IMR-90 (cell line): ENCODE data around the gene POLR3B. TPM values are rescaled to one million over a fixed set of nuclear protein-coding genes. Genes with fewer than 3 reads are reported as not detected.

ENCODE experiments used
- ATAC-seq: fragments of 200-7000 bp; cut with Tn5 transposase; 2 replicates; pipeline ENCODE4 v1.9.1; 2020; ENCODE audit warnings: low read depth, mild to moderate bottlenecking, moderate library complexity
- BruUV-seq: library from RNA; stranded (reverse); fragments of 400-500 nt; replicated peaks from 2 replicates; lab custom pipeline; 2021; lab: Mats Ljungman, UMichigan
- CTCF ChIA-PET: fragments of 300-600 bp; formaldehyde crosslinking; extraction: SDS; loops from one replicate; lab custom pipeline; 2021; ENCODE audit warnings: antibody characterized with exemption; lab: Yijun Ruan, JAX
- POLR2A ChIA-PET: fragments of 300-600 bp; sonication (Branson Sonifier 250); formaldehyde crosslinking; loops from one replicate; lab custom pipeline; 2022; ENCODE audit warnings: antibody characterized with exemption; ENCODE audit not compliant: unreplicated experiment; lab: Charles Lee
- DNase-seq: peaks from one replicate; pipeline ENCODE4 v3.0.0; 2013
- H2AFZ ChIP-seq: replicated peaks from 2 replicates; pipeline ENCODE3; 2013; ENCODE audit warnings: low read length, mild to moderate bottlenecking; ENCODE audit not compliant: poor library complexity
- H2AK5ac ChIP-seq: 2 replicates; pipeline ENCODE4 v1.6.1; 2013; ENCODE audit warnings: low read depth, low read length, inconsistent platforms
- H2AK9ac ChIP-seq: replicated peaks from 2 replicates; pipeline ENCODE3; 2013; ENCODE audit warnings: mild to moderate bottlenecking, low read depth, low read length, moderate library complexity; ENCODE audit not compliant: poor library complexity
- H2BK120ac ChIP-seq: 2 replicates; pipeline ENCODE4 v1.6.1; 2013; ENCODE audit warnings: low read depth, low read length, inconsistent platforms
- H2BK15ac ChIP-seq: 3 replicates; pipeline ENCODE4 v1.6.1; 2013; ENCODE audit warnings: low read depth, low read length, inconsistent platforms
- H2BK20ac ChIP-seq: 2 replicates; pipeline ENCODE4 v1.6.1; 2013; ENCODE audit warnings: low read depth, mild to moderate bottlenecking, inconsistent platforms, low read length, moderate library complexity
- H2BK5ac ChIP-seq: 2 replicates; pipeline ENCODE4 v1.6.1; 2013; ENCODE audit warnings: mild to moderate bottlenecking, low read depth, low read length, inconsistent platforms; ENCODE audit not compliant: poor library complexity, severe bottlenecking
- H3K14ac ChIP-seq: replicated peaks from 2 replicates; pipeline ENCODE4 v1.6.1; 2013; ENCODE audit warnings: low read depth, low read length, inconsistent platforms
- H3K18ac ChIP-seq: 2 replicates; pipeline ENCODE4 v1.6.1; 2013; ENCODE audit warnings: low read depth, low read length, control low read depth
- H3K23ac ChIP-seq: 2 replicates; pipeline ENCODE4 v1.6.1; 2013; ENCODE audit warnings: low read depth, low read length, inconsistent platforms
- H3K27ac ChIP-seq: 2 replicates; pipeline ENCODE4 v1.5.1; 2013; ENCODE audit warnings: mild to moderate bottlenecking, control low read depth, low read length; ENCODE audit not compliant: insufficient read depth
- H3K27me3 ChIP-seq: 2 replicates; pipeline ENCODE4 v1.6.1; 2013; ENCODE audit warnings: low read length; ENCODE audit not compliant: control insufficient read depth, insufficient read depth
- H3K36me3 ChIP-seq: 2 replicates; pipeline ENCODE4 v1.6.1; 2013; ENCODE audit warnings: low read length, mixed read lengths; ENCODE audit not compliant: control insufficient read depth, insufficient read depth
- H3K4ac ChIP-seq: 2 replicates; pipeline ENCODE4 v1.6.1; 2013; ENCODE audit warnings: low read depth, low read length, inconsistent platforms
- H3K4me1 ChIP-seq: 2 replicates; pipeline ENCODE4 v1.6.1; 2013; ENCODE audit warnings: low read length, mixed read lengths; ENCODE audit not compliant: control insufficient read depth, insufficient read depth
- H3K4me2 ChIP-seq: 2 replicates; pipeline ENCODE4 v1.6.1; 2013; ENCODE audit warnings: low read depth, mild to moderate bottlenecking, control low read depth, low read length, moderate library complexity
- H3K4me3 ChIP-seq: 2 replicates; pipeline ENCODE4 v1.5.1; 2013; ENCODE audit warnings: low read depth, mild to moderate bottlenecking, control low read depth, low read length, moderate library complexity; ENCODE audit not compliant: insufficient read depth
- H3K56ac ChIP-seq: 2 replicates; pipeline ENCODE4 v1.6.1; 2013; ENCODE audit warnings: low read length, inconsistent platforms; ENCODE audit not compliant: insufficient read depth; ENCODE audit errors: extremely low read depth
- H3K79me1 ChIP-seq, 2 experiments: 2 replicates each; pipeline ENCODE4 v1.6.1; 2013; ENCODE audit warnings: low read length in 2 of 2, inconsistent platforms in 1 of 2, low read depth in 1 of 2
- H3K9ac ChIP-seq: 2 replicates; pipeline ENCODE4 v1.6.1; 2013; ENCODE audit warnings: low read depth, low read length, control low read depth
- H3K9me1 ChIP-seq: 2 replicates; pipeline ENCODE4 v1.6.1; 2013; ENCODE audit warnings: low read length, inconsistent platforms; ENCODE audit not compliant: insufficient read depth
- H3K9me3 ChIP-seq: 2 replicates; pipeline ENCODE4 v1.6.1; 2013; ENCODE audit warnings: low read length; ENCODE audit not compliant: control insufficient read depth, insufficient read depth
- H4K20me1 ChIP-seq: 2 replicates; pipeline ENCODE4 v1.6.1; 2013; ENCODE audit warnings: low read length, inconsistent platforms; ENCODE audit not compliant: insufficient read depth
- H4K5ac ChIP-seq: 2 replicates; pipeline ENCODE4 v1.6.1; 2013; ENCODE audit warnings: mild to moderate bottlenecking, low read depth, low read length, control low read depth
- H4K8ac ChIP-seq, 2 experiments: 2 replicates each; pipeline ENCODE4 v1.6.1; 2013; ENCODE audit warnings: low read depth in 2 of 2, low read length in 2 of 2, control low read depth in 1 of 2, inconsistent platforms in 1 of 2
- H4K91ac ChIP-seq: 2 replicates; pipeline ENCODE4 v1.6.1; 2013; ENCODE audit warnings: low read depth, low read length, inconsistent platforms; ENCODE audit not compliant: insufficient read depth
- BHLHE40 ChIP-seq: fragments of 150-350 bp; IDR thresholded peaks from 2 replicates; pipeline ENCODE4 v1.6.1; 2016; ENCODE audit warnings: mild to moderate bottlenecking, low read depth, low read length
- CTCF ChIP-seq: conservative IDR thresholded peaks from 2 replicates; pipeline ENCODE4 v1.5.1; 2012; ENCODE audit warnings: mild to moderate bottlenecking, low read depth, low read length, improper control_type of control experiment
- FOS ChIP-seq: fragments of 150-350 bp; IDR thresholded peaks from 2 replicates; pipeline ENCODE4 v1.6.1; 2016; ENCODE audit warnings: low read depth, low read length
- MAFK ChIP-seq: IDR thresholded peaks from 2 replicates; pipeline ENCODE4 v1.6.1; 2012; ENCODE audit warnings: low read depth, low read length, improper control_type of control experiment
- MAZ ChIP-seq: IDR thresholded peaks from 2 replicates; pipeline ENCODE4 v1.6.1; 2012; ENCODE audit warnings: low read depth, mild to moderate bottlenecking, low read length, improper control_type of control experiment, moderate library complexity, borderline replicate concordance
- MXI1 ChIP-seq: IDR thresholded peaks from 2 replicates; pipeline ENCODE4 v1.6.1; 2012; ENCODE audit warnings: low read depth, mild to moderate bottlenecking, low read length, moderate library complexity, borderline replicate concordance
- NFE2L2 ChIP-seq: fragments of 150-350 bp; IDR thresholded peaks from 2 replicates; pipeline ENCODE4 v1.6.1; 2016; ENCODE audit warnings: low read depth, mild to moderate bottlenecking, low read length
- POLR2A ChIP-seq: IDR thresholded peaks from 2 replicates; pipeline ENCODE4 v1.6.1; 2012; ENCODE audit warnings: mild to moderate bottlenecking, low read depth, low read length
- RAD21 ChIP-seq: IDR thresholded peaks from 2 replicates; pipeline ENCODE4 v1.6.1; 2012; ENCODE audit warnings: low read length, improper control_type of control experiment
- RCOR1 ChIP-seq: IDR thresholded peaks from 2 replicates; pipeline ENCODE4 v1.6.1; 2012; ENCODE audit warnings: mild to moderate bottlenecking, low read length, improper control_type of control experiment; ENCODE audit not compliant: insufficient replicate concordance
- RFX5 ChIP-seq: IDR thresholded peaks from 2 replicates; pipeline ENCODE4 v1.8.0; 2012; ENCODE audit warnings: low read depth, mild to moderate bottlenecking, low read length, moderate library complexity
- USF2 ChIP-seq: fragments of 150-350 bp; IDR thresholded peaks from 2 replicates; pipeline ENCODE4 v1.6.1; 2017; ENCODE audit warnings: mild to moderate bottlenecking, antibody characterized with exemption, low read length, low read depth
- WGBS, 2 experiments: methylation state at CpG; one replicate each; pipeline versions ENCODE4 v1.1.5 to v1.1.7; 2013; ENCODE audit warnings: missing lambda C conversion rate in 2 of 2; ENCODE audit not compliant: insufficient read length in 1 of 2; ENCODE audit errors: extremely low coverage in 2 of 2; 5-methylcytosine and 5-hydroxymethylcytosine counted together
- dilution Hi-C: fragments of 300-500 bp; cut with HindIII; formaldehyde crosslinking; loops from one replicate; pipeline ENCODE4 v1.14.3; 2018; ENCODE audit warnings: low sequenced_read_pairs; ENCODE audit not compliant: unreplicated experiment
- in situ Hi-C: fragments of 300-500 bp; cut with MboI; formaldehyde crosslinking; loops from 3 replicates; pipeline ENCODE4 v1.14.3; 2019; ENCODE audit warnings: low sequenced_read_pairs, inconsistent platforms, mixed read lengths
- intact Hi-C: fragments of 100-400 bp; cut with micrococcal nuclease; formaldehyde crosslinking; loops from 2 replicates; pipeline ENCODE4 v1.10.0; 2022
- polyA plus RNA-seq, 3 experiments: library from polyadenylated mRNA; depleted of rRNA; stranded (reverse); fragments of >200 nt; gene quantifications; 2 replicates each; pipeline ENCODE4 v1.2.3, GENCODE V29; 2012; ENCODE audit warnings: low replicate concordance in 1 of 3
- total RNA-seq: library from RNA; depleted of rRNA; stranded (reverse); fragments of >200 nt; gene quantifications from 2 replicates; pipeline ENCODE4 v1.2.3, GENCODE V29; 2012

The POLR3B gene
- total and polyA plus RNA-seq, 2 of the 4 experiments (the other 2 are of a cell fraction) = 6.9 to 15.4 TPM

- dilution Hi-C loops (no loop called here), intact Hi-C loops (no loop called here)
Observed at GRCh38 chr12:106429043-106429552, 71.5 kb downstream of the POLR3B start.

More at GRCh38 chr12:106429043-106429552, 71.5 kb downstream of the POLR3B start:
- no peak overlapping the region for H2AFZ ChIP-seq
- TF ChIP-seq USF2 (no peak), FOS (no peak), CTCF (no peak), RFX5 (no peak), RAD21 (no peak), MAFK (no peak), POLR2A (no peak), MXI1 (no peak), MAZ (no peak), BHLHE40 (no peak), NFE2L2 (no peak), RCOR1 (no peak)
- H2AK9ac ChIP-seq = no peak overlapping the region
- no peak overlapping the region for H3K4me2 ChIP-seq
- H2BK5ac ChIP-seq = no peak overlapping the region
- WGBS, 2 experiments = no CpG with 5 or more reads among the region's 7 CpGs
- H3K56ac ChIP-seq = no peak overlapping the region
- no peak overlapping the region for H4K5ac ChIP-seq
- DNase-seq = no peak
- no peak overlapping the region for H3K4ac ChIP-seq
- H3K9ac ChIP-seq = no peak overlapping the region
- no peak overlapping the region for H4K91ac ChIP-seq
- no peaks in the 10 kb centered on the region for H4K20me1 ChIP-seq
- no peak overlapping the region for H3K4me3 ChIP-seq
- H3K14ac ChIP-seq = no peak overlapping the region
- ChIA-PET POLR2A (no interaction called here), CTCF (interaction anchor here (0.6 kb wide), 1 partner anchor 134 kb away, joined by 3 read pairs; no protein-coding TSS in a partner anchor)
- BruUV-seq = no TSS peak
- in situ Hi-C loops = no loop called here
- H2AK5ac ChIP-seq = no peak overlapping the region
- H3K18ac ChIP-seq = no peak overlapping the region
- no peak overlapping the region for H3K23ac ChIP-seq
- H3K9me1 ChIP-seq = no peaks in the 10 kb centered on the region
- no peaks in the 10 kb centered on the region for H3K79me1 ChIP-seq
- no peaks in the 10 kb centered on the region for H3K4me1 ChIP-seq
- ATAC-seq = no peak
- H4K8ac ChIP-seq = no peak overlapping the region
- H2BK20ac ChIP-seq = no peak overlapping the region
- H3K36me3 ChIP-seq = peaks cover 5% of the 10 kb centered on the region; the same call in 1 of the 2 replicates
- no peak overlapping the region for H3K27ac ChIP-seq
- no peak overlapping the region for H2BK120ac ChIP-seq
- H3K27me3 ChIP-seq = no peaks in the 10 kb centered on the region
- H2BK15ac ChIP-seq = no peak overlapping the region
- H3K9me3 ChIP-seq = no peaks in the 10 kb centered on the region
